Astrocyte (in vitro differentiated cells and primary cell): ENCODE results near the gene PRRC1. TPM values are rescaled to one million over a fixed set of nuclear protein-coding genes. Genes with fewer than 3 reads are reported as not detected.

Experiments used
- DNase-seq: peaks from one replicate; pipeline ENCODE4 v3.0.0-alpha.2; 2010; ENCODE audit warnings: low read depth
- FAIRE-seq: peaks from 2 replicates; lab custom pipeline; 2011; peaks lifted over from hg19 to GRCh38; lab: Jason Lieb, UNC
- H2AFZ ChIP-seq: 2 replicates; pipeline ENCODE4 v1.6.0; 2012; ENCODE audit warnings: low read depth, low read length, inconsistent platforms
- H3K27ac ChIP-seq: 2 replicates; pipeline ENCODE4 v1.5.1; 2011; ENCODE audit warnings: low read depth, low read length, inconsistent platforms
- H3K27me3 ChIP-seq: 2 replicates; pipeline ENCODE4 v1.6.0; 2011; ENCODE audit warnings: low read length, inconsistent platforms; ENCODE audit not compliant: insufficient read depth
- H3K36me3 ChIP-seq: 2 replicates; pipeline ENCODE4 v1.5.1; 2011; ENCODE audit warnings: low read length, inconsistent platforms; ENCODE audit not compliant: insufficient read depth
- H3K4me1 ChIP-seq: 2 replicates; pipeline ENCODE4 v1.5.1; 2011; ENCODE audit warnings: low read length, inconsistent platforms; ENCODE audit not compliant: insufficient read depth
- H3K4me2 ChIP-seq: 2 replicates; pipeline ENCODE4 v1.6.0; 2012; ENCODE audit warnings: low read length, inconsistent platforms
- H3K4me3 ChIP-seq: 2 replicates; pipeline ENCODE4 v1.5.1; 2011; ENCODE audit warnings: low read depth, mild to moderate bottlenecking, low read length, inconsistent platforms; ENCODE audit not compliant: insufficient read depth
- H3K79me2 ChIP-seq: 2 replicates; pipeline ENCODE4 v1.6.0; 2012; ENCODE audit warnings: mild to moderate bottlenecking, low read length, inconsistent platforms; ENCODE audit not compliant: insufficient read depth
- H3K9ac ChIP-seq: 2 replicates; pipeline ENCODE4 v1.6.0; 2012; ENCODE audit warnings: mild to moderate bottlenecking, low read length, inconsistent platforms
- H3K9me3 ChIP-seq: 2 replicates; pipeline ENCODE4 v1.5.1; 2012; ENCODE audit warnings: low read depth, mild to moderate bottlenecking, low read length, inconsistent platforms; ENCODE audit not compliant: insufficient read depth
- H4K20me1 ChIP-seq: 2 replicates; pipeline ENCODE4 v1.6.0; 2012; ENCODE audit warnings: low read length, inconsistent platforms; ENCODE audit not compliant: insufficient read depth
- H3K27ac Mint-ChIP-seq: one replicate; pipeline ENCODE4 v1.8.0; 2021; ENCODE audit warnings: mild to moderate bottlenecking, mixed read lengths; ENCODE audit not compliant: unreplicated experiment
- H3K27me3 Mint-ChIP-seq: one replicate; pipeline ENCODE4 v1.8.0; 2021; ENCODE audit warnings: low read depth, mixed read lengths; ENCODE audit not compliant: unreplicated experiment
- H3K36me3 Mint-ChIP-seq: one replicate; pipeline ENCODE4 v1.8.0; 2021; ENCODE audit warnings: low read depth, mixed read lengths; ENCODE audit not compliant: unreplicated experiment
- H3K4me1 Mint-ChIP-seq: one replicate; pipeline ENCODE4 v1.8.0; 2021; ENCODE audit warnings: low read depth, mixed read lengths; ENCODE audit not compliant: unreplicated experiment
- H3K4me3 Mint-ChIP-seq: one replicate; pipeline ENCODE4 v1.8.0; 2021; ENCODE audit warnings: mild to moderate bottlenecking, moderate library complexity, mixed read lengths; ENCODE audit not compliant: unreplicated experiment
- H3K9me3 Mint-ChIP-seq: one replicate; pipeline ENCODE4 v1.8.0; 2021; ENCODE audit warnings: mild to moderate bottlenecking, mixed read lengths; ENCODE audit not compliant: unreplicated experiment
- EZH2 ChIP-seq: IDR thresholded peaks from 2 replicates; pipeline ENCODE4 v1.6.1; 2012; ENCODE audit warnings: mild to moderate bottlenecking, low read length, inconsistent platforms; ENCODE audit not compliant: insufficient read depth
- total RNA-seq: library from RNA; stranded (reverse); gene quantifications from 2 replicates; pipeline ENCODE4 v1.2.1, GENCODE V29; 2021
- TF ChIP-seq, protein P1 (sequence below): IDR thresholded peaks from 2 replicates; pipeline ENCODE4 v1.5.1; 2011; ENCODE audit warnings: low read depth, mild to moderate bottlenecking, inconsistent platforms, low read length, moderate library complexity; ENCODE audit not compliant: insufficient read depth

PRRC1 gene
- total RNA-seq, 1 donor from 2014 or later, result 131 TPM

DNA sequence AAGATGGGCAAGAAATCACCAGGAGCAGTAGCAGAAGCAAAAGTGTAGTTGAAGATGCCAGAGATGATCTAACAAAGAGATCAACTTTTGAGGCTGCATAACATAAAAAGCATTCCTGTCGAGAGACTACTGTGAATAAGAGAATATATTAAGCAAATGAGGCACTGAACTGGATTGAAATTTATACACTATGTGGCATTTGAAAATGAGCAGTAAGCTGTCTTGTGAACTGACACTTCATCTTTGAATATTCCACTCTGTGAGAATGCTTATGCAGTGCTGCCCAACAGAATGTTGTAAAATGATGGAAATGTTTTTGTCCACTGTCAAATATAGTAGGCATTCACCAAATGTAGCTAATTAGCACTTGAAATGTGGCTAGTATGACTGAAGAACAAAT lies 18.9 kb upstream of the PRRC1 start:
- H3K27me3 Mint-ChIP-seq, result no peaks in the 10 kb centered on the region
- H3K36me3 Mint-ChIP-seq, result no peaks in the 10 kb centered on the region
- Histone ChIP-seq H2AFZ (no peak overlapping the region), H3K9ac (no peak overlapping the region), H4K20me1 (no peaks in the 10 kb centered on the region), H3K4me3 (no peak overlapping the region), H3K27me3 (no peaks in the 10 kb centered on the region), H3K36me3 (no peaks in the 10 kb centered on the region), H3K4me2 (no peak overlapping the region), H3K9me3 (no peaks in the 10 kb centered on the region), H3K27ac (no peak overlapping the region), H3K4me1 (no peaks in the 10 kb centered on the region), H3K79me2 (no peaks in the 10 kb centered on the region)
- no peak for FAIRE-seq
- TF ChIP-seq, protein P1, sequence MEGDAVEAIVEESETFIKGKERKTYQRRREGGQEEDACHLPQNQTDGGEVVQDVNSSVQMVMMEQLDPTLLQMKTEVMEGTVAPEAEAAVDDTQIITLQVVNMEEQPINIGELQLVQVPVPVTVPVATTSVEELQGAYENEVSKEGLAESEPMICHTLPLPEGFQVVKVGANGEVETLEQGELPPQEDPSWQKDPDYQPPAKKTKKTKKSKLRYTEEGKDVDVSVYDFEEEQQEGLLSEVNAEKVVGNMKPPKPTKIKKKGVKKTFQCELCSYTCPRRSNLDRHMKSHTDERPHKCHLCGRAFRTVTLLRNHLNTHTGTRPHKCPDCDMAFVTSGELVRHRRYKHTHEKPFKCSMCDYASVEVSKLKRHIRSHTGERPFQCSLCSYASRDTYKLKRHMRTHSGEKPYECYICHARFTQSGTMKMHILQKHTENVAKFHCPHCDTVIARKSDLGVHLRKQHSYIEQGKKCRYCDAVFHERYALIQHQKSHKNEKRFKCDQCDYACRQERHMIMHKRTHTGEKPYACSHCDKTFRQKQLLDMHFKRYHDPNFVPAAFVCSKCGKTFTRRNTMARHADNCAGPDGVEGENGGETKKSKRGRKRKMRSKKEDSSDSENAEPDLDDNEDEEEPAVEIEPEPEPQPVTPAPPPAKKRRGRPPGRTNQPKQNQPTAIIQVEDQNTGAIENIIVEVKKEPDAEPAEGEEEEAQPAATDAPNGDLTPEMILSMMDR, result no peak
- TF ChIP-seq EZH2, result no peak
- no peaks in the 10 kb centered on the region for H3K4me1 Mint-ChIP-seq
- DNase-seq, result no peak
- H3K9me3 Mint-ChIP-seq, result no peaks in the 10 kb centered on the region
- H3K27ac Mint-ChIP-seq, result no peak overlapping the region
- H3K4me3 Mint-ChIP-seq, result no peak overlapping the region

DNA sequence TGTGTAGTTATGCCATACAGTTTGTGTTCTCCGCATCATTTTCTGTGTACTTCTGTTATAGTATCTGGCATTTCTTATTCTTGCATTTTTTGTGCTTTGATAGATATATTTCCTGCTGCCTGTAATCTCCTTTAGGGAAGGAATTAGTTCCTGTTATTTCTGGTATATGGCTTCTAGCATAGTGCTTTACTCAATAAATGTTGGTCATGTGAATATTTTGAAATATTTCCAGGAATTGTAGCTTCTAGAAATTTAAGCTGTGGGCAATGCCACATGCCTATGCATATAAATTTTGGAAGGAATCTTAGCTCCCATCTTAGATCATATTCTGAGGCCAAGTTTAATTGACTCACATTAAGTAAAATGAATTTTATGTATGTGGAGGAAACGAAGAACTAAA lies 11.5 kb upstream of the PRRC1 start:
- Histone ChIP-seq H3K4me2 (no peak overlapping the region), H4K20me1 (no peaks in the 10 kb centered on the region), H3K9me3 (no peaks in the 10 kb centered on the region), H3K27ac (no peak overlapping the region), H3K4me3 (no peak overlapping the region), H3K79me2 (no peaks in the 10 kb centered on the region), H2AFZ (no peak overlapping the region), H3K9ac (no peak overlapping the region), H3K4me1 (no peaks in the 10 kb centered on the region), H3K27me3 (peaks cover 8% of the 10 kb centered on the region), H3K36me3 (no peaks in the 10 kb centered on the region)
- Mint-ChIP-seq H3K36me3 (no peaks in the 10 kb centered on the region), H3K27me3 (peaks cover 2% of the 10 kb centered on the region), H3K4me1 (no peaks in the 10 kb centered on the region), H3K4me3 (no peak overlapping the region), H3K27ac (no peak overlapping the region), H3K9me3 (peaks cover 2% of the 10 kb centered on the region)
- FAIRE-seq, result no peak
- no peak for DNase-seq
- no peak for TF ChIP-seq EZH2
- TF ChIP-seq, protein P1, result no peak

DNA sequence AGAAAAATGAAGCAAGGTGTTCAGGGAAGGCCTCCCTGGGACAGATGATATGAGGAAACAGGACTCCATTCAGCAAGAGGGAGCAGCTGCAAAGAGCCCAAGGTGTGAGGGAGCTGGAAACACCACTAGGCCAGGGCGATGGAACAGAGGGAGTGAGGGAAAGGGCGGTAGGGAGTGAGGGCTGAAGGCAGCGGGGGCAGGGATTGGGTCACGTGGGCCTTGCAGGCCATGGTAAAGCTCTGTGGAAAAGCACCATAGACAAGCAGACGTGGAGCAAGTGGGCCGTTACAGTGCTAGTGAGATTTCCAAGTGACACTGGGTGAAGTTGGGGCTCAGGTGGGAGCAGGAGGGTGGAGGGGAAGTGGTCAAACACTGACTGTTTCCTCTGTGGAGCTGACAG lies 10.8 kb upstream of the PRRC1 start:
- FAIRE-seq (no peak), DNase-seq (no peak)
- TF ChIP-seq, protein P1, result no peak
- TF ChIP-seq EZH2, result no peak
- Histone ChIP-seq H4K20me1 (no peaks in the 10 kb centered on the region), H3K4me2 (no peak overlapping the region), H3K27ac (no peak overlapping the region), H3K9ac (no peak overlapping the region), H3K79me2 (no peaks in the 10 kb centered on the region), H2AFZ (no peak overlapping the region), H3K9me3 (no peaks in the 10 kb centered on the region), H3K4me3 (no peak overlapping the region), H3K36me3 (no peaks in the 10 kb centered on the region), H3K4me1 (no peaks in the 10 kb centered on the region), H3K27me3 (peaks cover 8% of the 10 kb centered on the region)
- no peaks in the 10 kb centered on the region for H3K36me3 Mint-ChIP-seq
- H3K4me3 Mint-ChIP-seq, result no peak overlapping the region
- no peaks in the 10 kb centered on the region for H3K4me1 Mint-ChIP-seq
- H3K27me3 Mint-ChIP-seq, result peaks cover 2% of the 10 kb centered on the region
- no peak overlapping the region for H3K27ac Mint-ChIP-seq
- peaks cover 2% of the 10 kb centered on the region for H3K9me3 Mint-ChIP-seq
